Glomerular visceral epithelial cell (primary cell): Measurements from ENCODE around the gene PRPF8.

Experiments used
- DNase-seq: peaks from one replicate; pipeline ENCODE4 v3.0.0-alpha.2; 2016; ENCODE audit errors: extremely low spot score

PRPF8 gene

DNA sequence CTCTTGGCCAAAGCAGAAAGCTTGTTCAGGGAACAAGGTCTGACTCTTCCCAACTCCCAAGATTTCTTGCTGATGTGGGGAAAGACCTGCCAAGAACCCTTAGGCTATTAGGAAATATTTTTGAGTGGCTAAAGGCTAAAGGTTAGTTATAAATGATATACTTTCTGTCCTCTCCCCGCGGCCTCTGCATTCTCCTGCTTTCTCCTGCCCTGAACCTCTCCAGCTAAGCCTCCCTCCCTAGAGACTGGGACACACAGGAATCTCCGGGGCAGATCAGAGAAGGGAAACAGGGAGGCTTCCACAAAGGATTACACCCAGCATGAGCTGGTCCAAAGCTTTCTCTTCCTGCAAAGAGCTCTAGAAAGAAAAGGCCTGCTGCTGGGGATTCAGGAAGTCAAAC is 58.3 kb downstream of the PRPF8 start:
- DNase-seq = no peak

DNA sequence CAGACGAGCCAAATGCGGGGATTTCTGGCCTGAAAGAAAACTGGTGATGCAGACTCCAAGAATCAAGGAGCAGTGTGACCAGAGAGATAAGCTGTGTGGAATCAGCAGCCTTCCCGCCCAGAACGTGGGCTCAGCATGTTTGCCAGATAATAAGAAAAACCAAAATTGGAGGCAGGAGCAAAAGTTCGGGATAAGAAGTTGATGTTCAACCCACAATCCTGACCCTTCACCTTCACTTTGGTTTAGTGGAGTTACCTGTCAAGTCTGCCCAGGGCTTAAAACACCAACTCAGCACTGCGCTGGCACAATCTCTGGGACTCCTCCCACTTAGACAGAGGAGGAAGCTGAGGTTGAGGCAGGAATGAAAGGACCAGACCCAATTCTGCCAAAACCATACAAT is 59.1 kb downstream of the PRPF8 start:
- no peak for DNase-seq

DNA sequence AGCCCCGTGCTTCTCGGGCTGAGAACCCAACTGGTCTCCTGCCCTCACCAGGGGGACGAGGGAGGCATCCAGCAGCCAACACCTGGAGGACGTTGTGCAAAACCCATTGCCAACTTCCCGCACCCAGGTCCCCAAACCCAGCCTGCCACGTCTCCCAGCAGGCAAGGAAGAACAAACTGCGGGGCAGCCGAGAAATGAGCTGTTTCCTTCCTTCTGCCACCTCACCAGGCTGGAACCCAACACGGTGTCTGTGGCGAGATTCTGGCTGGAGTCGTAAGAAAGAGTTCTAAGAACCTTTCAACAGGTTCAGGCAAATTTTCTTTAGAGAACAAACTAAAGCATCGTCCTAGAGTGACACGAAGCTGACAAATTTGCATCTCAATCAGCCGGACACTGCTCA is 59.6 kb downstream of the PRPF8 start:
- no peak for DNase-seq

DNA sequence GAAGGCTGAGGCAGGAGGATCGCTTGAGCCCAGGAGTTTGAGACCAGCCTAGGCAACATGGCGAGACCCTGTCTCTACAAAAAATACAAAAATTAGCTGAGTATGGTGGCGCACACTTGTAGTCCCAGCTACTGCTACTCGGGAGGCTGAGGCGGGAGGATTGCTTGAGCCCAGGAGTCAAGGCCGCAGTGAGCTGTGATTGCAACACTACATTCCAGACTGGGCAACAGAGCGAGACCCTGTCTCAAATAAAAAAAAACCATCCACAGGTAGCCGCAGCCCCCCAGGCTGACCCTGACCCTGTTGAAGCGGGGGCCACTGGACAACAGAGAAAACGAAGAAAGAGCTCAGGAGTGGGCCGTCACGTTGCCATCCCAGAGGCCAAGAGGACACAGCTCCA is 60.0 kb downstream of the PRPF8 start:
- DNase-seq = no peak

DNA sequence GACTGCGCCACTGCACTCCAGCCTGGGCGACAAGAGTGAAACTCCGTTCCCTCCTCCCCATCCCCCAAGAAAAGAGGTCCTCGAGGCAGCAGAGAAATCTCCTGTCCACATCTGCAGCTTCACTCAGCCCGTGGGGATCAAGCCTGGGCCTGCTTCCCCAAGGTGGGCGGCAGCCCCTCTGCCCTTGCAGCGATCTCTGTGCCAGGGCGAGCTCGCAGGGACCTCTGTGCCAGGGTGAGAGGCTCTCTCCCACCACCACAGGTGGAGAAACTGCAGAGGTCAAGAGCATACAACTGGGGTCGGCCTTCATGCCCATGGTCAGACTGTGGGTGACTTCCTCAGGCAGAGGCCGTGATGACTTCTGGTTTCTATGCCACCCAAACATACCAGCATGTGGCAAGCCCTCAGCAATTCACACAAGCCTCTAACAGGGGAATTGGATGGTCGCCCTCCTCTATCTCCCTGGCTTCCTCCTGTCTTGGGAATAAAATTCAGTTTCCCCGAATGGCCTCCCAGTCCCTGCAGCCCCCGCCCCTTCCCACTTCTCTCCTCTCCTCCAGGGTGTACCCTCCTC is 61.5 kb downstream of the PRPF8 start:
- DNase-seq = no peak

DNA sequence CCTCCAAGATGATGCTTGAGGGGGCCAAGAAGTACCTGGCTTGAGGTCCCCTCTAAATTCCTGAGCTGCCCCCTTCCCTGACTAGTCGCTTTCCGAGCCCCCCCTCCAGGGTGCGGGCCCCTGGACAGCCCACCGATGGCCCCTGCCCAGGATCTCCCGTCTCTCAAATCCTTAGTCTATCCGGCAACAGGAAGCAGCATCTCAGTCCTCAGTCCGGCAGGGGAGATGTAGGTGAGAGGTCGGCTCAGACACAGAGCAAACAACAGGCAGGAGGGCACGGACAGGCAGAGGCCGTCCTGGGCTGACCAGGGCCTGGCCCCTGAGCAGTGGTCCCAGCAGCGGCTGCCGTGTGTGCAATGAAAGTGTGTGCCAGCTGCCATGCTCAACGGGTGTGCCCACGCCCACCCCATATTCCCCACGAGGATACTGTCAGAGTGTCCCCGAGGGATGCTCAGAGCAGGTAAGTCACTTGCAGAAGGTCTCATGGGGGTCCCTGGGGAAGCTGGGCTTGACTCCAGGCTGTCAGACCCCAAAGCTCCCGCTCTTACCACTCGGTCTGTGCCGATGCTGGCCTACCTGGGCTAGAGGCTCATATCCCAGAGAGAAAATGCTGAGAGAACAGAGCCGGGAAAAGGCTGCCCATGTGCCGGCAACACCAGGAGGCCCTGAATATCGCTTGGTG is 63.3 kb downstream of the PRPF8 start:
- DNase-seq = no peak

DNA sequence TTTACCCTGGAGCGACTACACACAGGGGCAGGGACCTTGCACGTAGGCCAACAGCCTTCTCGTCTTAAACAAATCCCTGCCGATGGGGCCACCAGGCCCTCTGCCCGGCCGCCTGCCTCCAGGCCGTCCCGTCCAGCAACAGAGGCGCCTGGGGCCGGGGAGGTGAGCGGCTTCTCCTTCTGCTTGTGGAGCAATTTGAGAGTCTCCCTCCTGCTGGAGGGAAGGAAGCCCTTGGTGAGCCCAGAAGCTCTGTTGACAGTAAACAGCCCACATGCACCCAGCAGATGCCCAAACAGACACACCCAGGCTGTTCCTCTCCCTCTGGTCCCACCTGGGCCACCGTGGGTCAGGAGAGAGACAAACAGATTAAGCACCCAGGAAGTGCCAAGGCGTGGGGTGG is 64.2 kb downstream of the PRPF8 start:
- DNase-seq = no peak

DNA sequence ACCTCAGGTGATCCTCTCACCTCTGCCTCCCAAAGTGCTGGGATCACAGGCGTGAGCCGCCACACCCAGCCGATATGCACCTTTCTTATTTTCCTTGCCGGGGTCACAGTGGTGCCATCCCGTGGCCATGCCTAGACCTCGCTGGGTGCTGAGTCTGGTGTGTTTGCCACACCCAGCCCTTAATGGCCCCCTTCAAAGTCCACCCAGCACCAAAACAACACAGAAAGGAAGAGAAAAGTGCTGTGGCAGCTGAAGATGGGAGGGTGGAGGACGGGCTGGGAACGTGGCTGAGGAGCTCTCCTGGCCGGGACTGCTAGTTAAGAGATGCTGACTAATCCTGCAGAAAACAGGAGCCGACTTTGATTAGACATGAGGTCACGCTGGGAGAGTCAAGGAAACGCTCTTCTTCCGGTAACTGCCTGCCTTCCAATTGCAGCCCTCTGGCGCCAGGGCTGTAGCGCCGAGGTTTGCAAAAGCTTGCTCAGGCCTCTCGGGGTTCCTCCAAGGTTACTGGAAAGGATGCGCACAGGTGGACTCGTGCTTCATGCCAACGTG is 67.0 kb downstream of the PRPF8 start:
- DNase-seq = peak; percentile 85

DNA sequence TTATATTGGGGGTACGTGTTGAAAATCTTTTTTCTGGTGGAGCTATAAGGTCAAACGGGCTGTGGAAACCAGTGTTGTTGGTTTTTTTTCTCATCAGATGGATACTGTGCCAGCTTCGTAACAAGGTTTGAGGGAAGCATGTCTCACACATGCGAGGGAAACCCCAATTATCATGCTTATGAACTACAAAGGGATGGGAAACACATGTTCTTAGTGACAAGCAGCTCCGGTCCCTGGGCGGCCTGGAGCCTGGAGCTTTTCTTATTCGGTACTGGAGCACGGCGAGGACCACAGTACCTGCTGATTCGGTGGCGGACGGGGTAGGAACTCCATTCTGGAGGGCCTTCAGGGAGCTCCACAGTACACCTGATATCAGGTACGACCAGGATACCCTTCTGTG is 68.6 kb downstream of the PRPF8 start:
- DNase-seq = no peak

DNA sequence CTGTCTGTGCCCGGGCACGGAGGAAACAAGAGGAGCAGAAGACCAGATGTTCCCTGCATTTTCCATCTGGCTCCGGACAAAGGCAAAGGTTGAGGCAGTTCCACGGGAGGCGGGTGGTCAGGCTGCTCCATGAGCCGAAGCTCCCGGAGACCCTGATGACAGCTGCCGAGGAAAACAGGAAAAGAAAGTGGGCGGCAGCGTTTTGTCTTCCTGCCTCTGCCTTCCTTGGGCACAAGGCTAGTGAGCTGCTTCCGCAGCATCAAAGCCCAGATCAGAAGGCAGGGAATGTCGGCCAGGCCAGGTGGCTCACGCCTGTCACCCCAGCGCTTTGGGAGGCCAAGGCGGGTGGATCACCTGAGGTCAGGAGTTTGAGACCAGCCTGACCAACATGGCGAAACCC is 72.3 kb downstream of the PRPF8 start:
- no peak for DNase-seq

DNA sequence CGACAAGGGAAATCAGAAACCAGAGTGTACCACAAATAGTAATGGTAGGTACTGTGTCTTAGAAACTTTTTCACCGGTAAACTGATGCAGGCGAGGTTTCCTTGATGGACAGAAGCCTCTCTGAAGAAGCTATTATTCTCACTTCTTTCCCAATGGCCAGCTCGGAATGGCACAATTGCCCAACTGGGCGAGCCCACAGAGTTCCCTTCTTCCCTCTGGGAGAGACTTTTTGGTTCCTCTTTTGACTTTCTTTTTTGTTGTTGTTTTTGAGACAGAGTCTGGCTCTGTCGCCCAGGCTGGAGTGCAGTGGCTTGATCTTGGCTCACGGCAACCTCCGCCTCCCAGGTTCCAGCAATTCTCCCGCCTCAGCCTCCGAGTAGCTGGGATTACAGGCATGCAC is 73.0 kb downstream of the PRPF8 start:
- DNase-seq = no peak

DNA sequence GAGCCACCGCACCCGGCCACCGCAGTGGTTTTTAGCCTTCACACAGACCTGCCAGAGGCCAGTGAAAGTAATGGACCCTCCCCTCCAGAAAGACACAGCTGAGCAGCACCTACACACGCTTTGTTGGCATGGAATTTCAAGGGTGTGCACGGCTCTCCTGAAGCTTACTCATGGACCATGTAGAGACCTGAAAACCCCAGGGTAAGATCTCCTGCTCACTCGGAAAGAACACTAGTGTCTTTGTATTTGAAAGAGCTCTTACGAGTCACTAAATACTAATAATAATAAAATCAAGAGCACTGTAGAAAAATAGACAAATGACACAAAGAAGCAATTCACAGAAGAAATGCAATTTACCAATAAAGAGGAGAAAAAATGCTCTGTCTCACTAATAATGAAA is 76.0 kb downstream of the PRPF8 start:
- no peak for DNase-seq

DNA sequence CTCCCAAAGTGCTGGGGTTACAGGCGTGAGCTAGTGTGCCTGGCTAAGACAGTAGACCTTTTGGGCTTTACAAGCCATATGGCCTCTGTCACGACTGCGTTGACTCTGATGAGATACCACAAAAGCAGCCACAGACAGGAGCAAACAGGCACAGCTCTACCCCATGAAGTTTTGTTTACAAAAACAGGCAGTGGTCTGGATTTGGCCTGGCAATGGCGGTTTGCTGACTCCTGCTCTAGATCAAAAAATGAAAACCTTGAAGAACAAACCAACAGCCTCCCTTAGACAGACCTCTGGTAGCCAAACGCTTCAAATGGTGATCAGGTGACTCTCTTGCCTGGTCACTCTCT is 76.7 kb downstream of the PRPF8 start:
- no peak for DNase-seq

DNA sequence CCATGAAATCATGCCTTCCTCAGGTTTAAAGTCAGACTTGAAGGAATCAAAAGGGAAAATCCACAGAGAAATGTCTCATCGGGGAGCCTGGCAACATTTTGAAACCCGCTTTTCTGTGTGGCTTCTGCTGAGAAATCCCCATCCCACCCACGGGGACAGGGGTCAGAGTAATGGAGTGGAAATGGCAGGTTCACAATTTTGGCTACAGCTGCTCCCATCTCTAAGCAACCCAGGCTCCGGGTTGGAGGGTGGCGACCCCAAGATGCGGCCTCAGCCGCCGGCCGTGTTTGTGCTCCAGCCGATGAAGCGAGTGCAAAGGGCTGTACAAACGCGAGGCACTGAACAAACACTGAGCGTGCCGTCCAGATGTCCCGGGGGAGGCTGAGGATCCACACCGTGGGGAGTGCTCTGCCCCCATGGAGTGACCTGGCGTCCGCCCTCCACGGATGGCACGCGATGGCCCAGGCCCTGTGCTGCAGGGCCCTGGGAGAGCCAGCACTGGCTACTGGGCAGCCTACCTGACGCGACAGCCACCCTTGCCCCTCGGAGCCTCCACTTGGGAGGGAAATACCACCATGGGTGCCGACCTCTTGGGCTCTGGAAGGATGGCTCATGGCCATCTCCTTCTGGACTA is 78.2 kb downstream of the PRPF8 start:
- no peak for DNase-seq

DNA sequence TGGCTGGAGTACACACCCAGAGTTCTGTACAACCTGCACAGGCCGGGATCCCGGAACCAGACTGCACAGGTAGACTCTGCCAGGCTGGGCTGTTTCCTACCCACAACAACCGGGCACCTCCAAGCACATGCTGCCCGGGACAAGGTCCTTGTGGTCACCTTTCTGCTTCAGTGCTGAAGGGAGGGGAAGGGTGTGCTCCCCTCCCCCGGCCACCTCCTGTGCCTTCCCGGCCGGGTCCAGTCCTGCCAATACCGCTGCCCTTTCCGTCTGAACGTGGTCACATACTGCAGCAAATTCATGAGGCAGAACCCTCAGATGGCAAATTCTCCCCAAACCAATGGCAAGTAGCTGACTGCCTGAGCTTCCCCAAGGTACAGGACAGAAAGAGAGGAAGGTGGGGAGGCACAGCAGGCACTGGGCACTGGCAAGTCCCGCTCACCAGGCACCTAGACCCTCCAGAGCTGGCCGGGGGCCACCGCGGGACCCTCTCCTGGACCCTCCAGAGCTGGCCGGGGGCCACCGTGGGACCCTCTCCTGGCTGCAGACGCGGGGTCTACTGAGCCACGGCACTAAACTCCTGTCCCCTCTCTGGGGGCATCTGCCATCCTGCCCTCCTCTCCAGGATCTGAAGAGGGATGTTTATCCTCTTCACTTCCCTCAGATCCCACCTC is 78.9 kb downstream of the PRPF8 start:
- no peak for DNase-seq

DNA sequence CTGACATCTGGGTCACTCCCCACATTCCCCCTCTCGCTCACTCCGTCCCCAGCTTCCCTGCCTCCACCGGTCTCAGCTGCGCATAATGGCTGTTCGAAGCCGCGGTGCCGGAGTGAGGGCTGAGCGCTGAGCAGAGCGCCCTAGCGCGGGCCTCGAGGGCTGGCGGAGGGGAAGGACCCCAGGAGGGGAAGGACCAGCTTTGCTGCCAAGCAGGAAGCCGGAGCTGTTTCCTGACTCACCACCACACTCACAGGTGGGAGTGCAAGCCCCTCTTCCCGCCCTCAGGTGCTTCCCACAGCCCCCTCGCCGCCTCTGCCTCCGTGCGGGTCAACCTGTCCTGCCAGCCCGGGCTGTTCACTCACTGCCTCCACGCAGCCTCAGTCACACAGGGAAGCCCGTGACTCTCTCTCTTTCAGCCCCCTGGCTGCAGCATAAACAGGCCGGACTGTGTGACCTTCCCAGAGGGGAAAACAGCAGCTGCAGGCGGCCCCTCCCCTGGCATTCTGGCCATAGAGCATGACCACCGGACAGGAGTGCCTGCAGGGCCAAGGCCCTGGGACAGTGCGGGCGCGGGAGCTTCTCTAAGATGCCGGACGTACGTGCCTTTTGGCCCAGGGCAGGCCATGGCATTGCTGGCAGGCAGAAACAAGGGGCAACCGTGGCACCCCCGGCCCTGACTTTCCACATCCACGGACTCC is 79.7 kb downstream of the PRPF8 start:
- no peak for DNase-seq

DNA sequence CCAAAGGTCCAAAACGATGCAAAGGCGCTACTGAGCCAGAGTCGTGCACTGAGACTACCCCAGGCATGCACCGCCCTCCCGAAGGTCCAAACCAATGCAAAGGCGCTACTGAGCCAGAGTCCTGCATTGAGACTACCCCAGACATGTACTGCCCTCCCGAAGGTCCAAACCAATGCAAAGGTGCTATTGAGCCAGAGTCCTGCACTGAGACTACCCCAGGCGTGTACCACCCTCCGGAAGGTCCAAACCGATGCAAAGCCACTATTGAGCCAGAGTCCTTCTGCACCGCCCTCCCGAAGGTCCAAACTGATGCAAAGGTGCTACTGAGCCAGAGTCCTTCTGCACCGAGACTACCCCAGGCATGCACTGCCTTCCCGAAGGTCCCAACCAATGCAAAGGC is 83.1 kb downstream of the PRPF8 start:
- no peak for DNase-seq
